ENCODE results near the gene PGBD5.

Gene PGBD5

DNA sequence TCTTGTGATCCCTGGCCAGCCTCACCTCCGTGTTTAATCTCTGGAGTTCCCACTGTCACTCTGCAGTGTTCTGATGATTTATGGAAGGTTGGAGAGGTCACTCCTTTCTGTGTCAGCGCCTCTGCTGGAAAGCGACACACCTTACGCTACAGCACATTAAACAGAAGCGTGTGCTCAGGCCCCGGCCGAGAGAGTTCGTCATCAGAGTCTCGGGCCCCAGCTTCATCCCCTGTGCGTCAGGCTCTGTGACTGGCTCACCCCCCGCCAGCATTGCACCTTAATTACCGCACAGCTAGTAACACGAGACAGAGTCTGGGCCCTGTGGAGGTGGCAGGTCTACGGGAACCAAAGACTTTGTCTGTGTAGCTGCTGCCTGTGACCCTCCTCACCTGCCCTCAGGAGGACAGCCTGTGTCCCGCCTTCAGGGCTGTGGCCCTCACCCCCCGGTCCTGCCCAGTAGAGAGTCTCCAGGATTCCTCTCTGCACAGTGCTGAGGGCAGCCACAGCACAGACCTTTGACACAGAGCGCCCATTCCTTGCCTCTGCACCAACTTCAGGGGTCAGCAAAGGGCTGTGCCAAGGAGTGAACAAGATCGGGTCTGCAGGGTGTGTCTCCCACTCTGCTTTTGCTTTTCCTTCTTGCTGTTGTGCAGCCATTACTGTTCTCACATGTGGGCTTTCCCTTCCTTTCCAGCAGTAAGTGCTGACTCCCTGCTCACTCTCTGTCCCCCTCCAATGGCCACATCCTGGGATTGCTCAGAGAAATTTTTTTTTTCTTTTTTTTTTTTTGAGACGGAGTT is 157.6 kb downstream of the PGBD5 start:
- Histone ChIP-seq H3K4me3 (ENCODE audit: low read depth in 1 of 2, low read length in 2 of 2) (no peak overlapping the region), H3K4me1 (ENCODE audit: insufficient read depth, low read length) (peaks cover 13% of the 10 kb centered on the region), H3K27ac (ENCODE audit: low read depth, low read length) (no peak overlapping the region)

DNA sequence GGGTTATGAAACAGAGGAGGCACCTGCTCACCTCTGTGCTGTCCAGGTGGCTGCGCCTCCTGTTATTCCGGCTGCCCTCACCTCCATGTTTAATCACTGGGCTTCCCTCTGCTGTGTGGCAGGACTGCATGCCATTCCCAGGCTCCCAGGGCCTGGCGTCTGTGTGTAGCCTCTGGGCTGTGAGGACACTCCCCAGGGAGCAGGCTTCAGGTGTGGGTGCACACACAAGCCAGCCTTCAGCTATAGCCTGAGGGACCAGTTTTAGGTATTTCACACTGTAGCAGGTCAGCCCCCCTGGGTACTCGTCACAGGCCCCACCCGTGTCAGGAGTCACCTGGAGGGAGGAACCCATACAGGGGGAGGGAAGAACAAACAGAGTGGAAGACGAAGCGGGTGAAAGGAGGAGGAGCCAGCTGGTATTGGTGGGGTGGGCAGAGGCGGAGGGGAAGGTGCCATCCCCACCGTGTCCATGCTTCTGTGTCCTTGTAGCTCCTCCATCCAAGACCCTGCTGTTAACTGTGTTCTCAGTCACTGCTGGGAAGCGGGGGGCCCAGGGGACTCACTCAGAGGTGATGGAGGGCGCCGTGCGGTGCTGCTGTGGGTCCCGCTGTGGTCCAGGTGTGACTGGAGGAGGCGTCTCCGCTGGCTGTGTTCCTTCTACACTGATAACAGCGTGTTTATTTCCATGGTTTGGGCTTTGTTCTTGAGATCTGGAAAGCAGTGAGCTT is 158.6 kb downstream of the PGBD5 start:
- H3K27me3 ChIP-seq (ENCODE audit: control insufficient read depth in 1 of 2, insufficient read depth in 2 of 2, low read length in 2 of 2) = no peaks in the 10 kb centered on the region
- no peak overlapping the region for H3K9ac ChIP-seq (ENCODE audit: low read length)
- peaks cover 17% of the 10 kb centered on the region for H3K36me3 ChIP-seq (ENCODE audit: insufficient read depth, low read length)
- peaks cover 13% of the 10 kb centered on the region for H3K4me1 ChIP-seq (ENCODE audit: insufficient read depth, low read length)
- no peaks in the 10 kb centered on the region for H3K9me3 ChIP-seq (ENCODE audit: low read length)
- H3K27ac ChIP-seq (ENCODE audit: low read depth, low read length) = no peak overlapping the region
- H3K4me3 ChIP-seq (ENCODE audit: low read depth in 1 of 2, low read length in 2 of 2) = no peak overlapping the region

More for the DNA sequence above, 157.6 kb downstream of the PGBD5 start:
- Histone ChIP-seq H3K9me3 (ENCODE audit: low read length) (no peaks in the 10 kb centered on the region), H3K27me3 (ENCODE audit: control insufficient read depth in 1 of 2, insufficient read depth in 2 of 2, low read length in 2 of 2) (no peaks in the 10 kb centered on the region), H3K9ac (ENCODE audit: low read length) (no peak overlapping the region), H3K36me3 (ENCODE audit: insufficient read depth, low read length) (peaks cover 9% of the 10 kb centered on the region)

- H3K27ac ChIP-seq (ENCODE audit: low read depth, low read length) = no peak overlapping the region
- no peaks in the 10 kb centered on the region for H3K27me3 ChIP-seq (ENCODE audit: control insufficient read depth in 1 of 2, insufficient read depth in 2 of 2, low read length in 2 of 2)
- no peak overlapping the region for H3K4me3 ChIP-seq (ENCODE audit: low read depth in 1 of 2, low read length in 2 of 2)
- peaks cover 13% of the 10 kb centered on the region for H3K4me1 ChIP-seq (ENCODE audit: insufficient read depth, low read length)
- no peaks in the 10 kb centered on the region for H3K9me3 ChIP-seq (ENCODE audit: low read length)
- H3K9ac ChIP-seq (ENCODE audit: low read length) = no peak overlapping the region
- H3K36me3 ChIP-seq (ENCODE audit: insufficient read depth, low read length) = peaks cover 19% of the 10 kb centered on the region
Measured at GRCh38 chr1:230266456-230266855, 159.7 kb downstream of the PGBD5 start.

GRCh38 chr1:230265200-230266115 is 160.7 kb downstream of the PGBD5 start:
- no peaks in the 10 kb centered on the region for H3K27me3 ChIP-seq (ENCODE audit: control insufficient read depth in 1 of 2, insufficient read depth in 2 of 2, low read length in 2 of 2)
- no peaks in the 10 kb centered on the region for H3K9me3 ChIP-seq (ENCODE audit: low read length)
- H3K36me3 ChIP-seq (ENCODE audit: insufficient read depth, low read length) = peaks cover 19% of the 10 kb centered on the region
- H3K27ac ChIP-seq (ENCODE audit: low read depth, low read length) = no peak overlapping the region
- H3K4me1 ChIP-seq (ENCODE audit: insufficient read depth, low read length) = peaks cover 8% of the 10 kb centered on the region
- no peak overlapping the region for H3K9ac ChIP-seq (ENCODE audit: low read length)
- no peak overlapping the region for H3K4me3 ChIP-seq (ENCODE audit: low read depth in 1 of 2, low read length in 2 of 2)

Data from muscle layer of colon (tissue), 2 donors.